ENCODE results near the gene KRT35.

GRCh38 chr17:41464682-41465081 lies 16.3 kb downstream of the KRT35 start:
- TF ChIP-seq CTCF (IDR thresholded peaks at IDR 0.05 in 8 of 11, conservative IDR thresholded peaks at IDR 0.05 in 3 of 11) (no peak), POLR2A (IDR thresholded peaks at IDR 0.05) (no peak)

Measured in spleen (tissue), 7 donors.